GM19372 (cell line): ENCODE measurements around the gene SERTM2.

ENCODE experiments used
- ATAC-seq: cut with Tn5 transposase; IDR thresholded peaks from one replicate; pipeline ENCODE4 v1.9.1; 2021; ENCODE audit warnings: mild to moderate bottlenecking, low read depth, moderate library complexity; ENCODE audit not compliant: unreplicated experiment

The SERTM2 gene

GRCh38 chrX:111555406-111555958, 44.0 kb downstream of the SERTM2 start:
- ATAC-seq: no peak

GRCh38 chrX:111560801-111561200, 49.4 kb downstream of the SERTM2 start:
- no peak for ATAC-seq

GRCh38 chrX:111561851-111562250, 50.4 kb downstream of the SERTM2 start:
- no peak for ATAC-seq

GRCh38 chrX:111567542-111568255, 56.3 kb downstream of the SERTM2 start:
- ATAC-seq: no peak

- no peak for ATAC-seq
Measured at GRCh38 chrX:111568354-111568753, 56.9 kb downstream of the SERTM2 start.

GRCh38 chrX:111568817-111569216, 57.4 kb downstream of the SERTM2 start:
- no peak for ATAC-seq
